ENCODE measurements around the gene A1BG.
"Not testable (repeated sequence)": the region's sequence is repeated elsewhere in the genome, so short reads cannot be mapped to it uniquely, and the experiment has no call there.

Gene A1BG

DNA sequence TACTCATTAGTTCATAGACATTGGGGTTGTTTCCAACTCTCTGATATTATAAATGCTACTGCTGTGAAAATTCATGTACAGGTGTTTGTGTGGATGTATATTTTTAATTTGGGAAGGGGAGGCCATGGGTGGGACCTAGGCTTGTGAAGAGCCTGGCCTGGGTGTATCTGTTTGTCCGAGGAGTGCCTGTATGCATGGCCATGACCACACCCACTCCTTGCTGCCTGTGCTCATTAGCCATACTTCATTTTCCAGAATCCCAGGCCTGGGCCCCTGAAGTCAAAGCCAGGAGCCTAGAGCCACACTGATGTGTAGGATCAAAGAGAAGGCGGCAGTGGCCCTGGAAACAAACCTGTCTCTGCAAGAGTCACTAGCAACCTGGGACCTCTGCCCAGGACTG is 37.7 kb downstream of the A1BG start:
- H3K27ac ChIP-seq (replicated peaks), result no peak overlapping the region
- no peak overlapping the region for H3K4me3 ChIP-seq (replicated peaks; ENCODE audit: insufficient read depth, low read length)
- DNase-seq (ENCODE audit: low read depth in 1 of 2, low spot score in 1 of 2), result no peak
- TF ChIP-seq GABPA (IDR thresholded peaks at IDR 0.05; ENCODE audit: low read depth) (no peak), SPI1 (IDR thresholded peaks at IDR 0.05; ENCODE audit: borderline replicate concordance, low read depth) (no peak), REST (IDR thresholded peaks at IDR 0.05; ENCODE audit: insufficient replicate concordance, low read depth) (no peak), POLR2AphosphoS5 (IDR thresholded peaks at IDR 0.05; ENCODE audit: low read depth) (no peak)
- TF ChIP-seq, protein P1, sequence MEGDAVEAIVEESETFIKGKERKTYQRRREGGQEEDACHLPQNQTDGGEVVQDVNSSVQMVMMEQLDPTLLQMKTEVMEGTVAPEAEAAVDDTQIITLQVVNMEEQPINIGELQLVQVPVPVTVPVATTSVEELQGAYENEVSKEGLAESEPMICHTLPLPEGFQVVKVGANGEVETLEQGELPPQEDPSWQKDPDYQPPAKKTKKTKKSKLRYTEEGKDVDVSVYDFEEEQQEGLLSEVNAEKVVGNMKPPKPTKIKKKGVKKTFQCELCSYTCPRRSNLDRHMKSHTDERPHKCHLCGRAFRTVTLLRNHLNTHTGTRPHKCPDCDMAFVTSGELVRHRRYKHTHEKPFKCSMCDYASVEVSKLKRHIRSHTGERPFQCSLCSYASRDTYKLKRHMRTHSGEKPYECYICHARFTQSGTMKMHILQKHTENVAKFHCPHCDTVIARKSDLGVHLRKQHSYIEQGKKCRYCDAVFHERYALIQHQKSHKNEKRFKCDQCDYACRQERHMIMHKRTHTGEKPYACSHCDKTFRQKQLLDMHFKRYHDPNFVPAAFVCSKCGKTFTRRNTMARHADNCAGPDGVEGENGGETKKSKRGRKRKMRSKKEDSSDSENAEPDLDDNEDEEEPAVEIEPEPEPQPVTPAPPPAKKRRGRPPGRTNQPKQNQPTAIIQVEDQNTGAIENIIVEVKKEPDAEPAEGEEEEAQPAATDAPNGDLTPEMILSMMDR (IDR thresholded peaks at IDR 0.05; ENCODE audit: insufficient read depth, low read length), result no peak
- no peaks in the 10 kb centered on the region for H3K27me3 ChIP-seq (ENCODE audit: insufficient read depth, poor library complexity, severe bottlenecking)

DNA sequence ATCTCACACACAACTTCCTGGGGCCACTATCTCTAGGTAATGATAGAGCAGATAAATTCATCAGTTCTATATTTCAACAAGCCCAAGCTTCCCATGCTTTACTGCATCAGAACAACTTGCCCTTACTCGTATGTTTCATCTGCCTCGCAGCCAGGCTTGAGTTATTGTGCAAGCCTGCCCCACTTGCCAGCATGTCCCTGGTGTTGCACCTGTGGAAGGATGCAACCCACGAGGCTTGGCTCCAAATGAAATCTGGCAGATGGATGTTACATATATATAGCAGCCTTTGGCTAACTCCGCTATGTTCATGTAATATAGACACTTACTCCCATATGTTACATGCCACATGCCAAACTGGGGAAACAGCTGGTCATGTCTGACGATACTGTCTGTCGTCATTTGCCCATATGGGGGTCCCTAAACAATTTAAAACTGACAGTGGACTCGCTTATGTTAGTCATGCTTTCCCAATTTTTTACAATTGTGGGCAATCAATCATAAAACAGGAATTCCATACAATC is 41.9 kb downstream of the A1BG start:
- DNase-seq (ENCODE audit: low read depth in 1 of 2, low spot score in 1 of 2), result no peak
- TF ChIP-seq, protein P1 (IDR thresholded peaks at IDR 0.05; ENCODE audit: insufficient read depth, low read length), result no peak
- H3K27ac ChIP-seq (replicated peaks), result no peak overlapping the region

GRCh38 chr19:58310685-58311084 is 42.6 kb downstream of the A1BG start:
- H3K4me3 ChIP-seq (replicated peaks; ENCODE audit: insufficient read depth, low read length); H3K27me3 ChIP-seq (ENCODE audit: insufficient read depth, poor library complexity, severe bottlenecking); DNase-seq (ENCODE audit: low read depth in 1 of 2, low spot score in 1 of 2); H3K27ac ChIP-seq (replicated peaks): not testable (repeated sequence)

More for the DNA sequence above, 41.9 kb downstream of the A1BG start:
- Histone ChIP-seq H3K27me3 (ENCODE audit: insufficient read depth, poor library complexity, severe bottlenecking) (no peaks in the 10 kb centered on the region), H3K4me3 (replicated peaks; ENCODE audit: insufficient read depth, low read length) (no peak overlapping the region)

GRCh38 chr19:58307736-58308135 is 45.6 kb downstream of the A1BG start:
- DNase-seq (ENCODE audit: low read depth in 1 of 2, low spot score in 1 of 2), result no peak
- TF ChIP-seq REST (IDR thresholded peaks at IDR 0.05; ENCODE audit: insufficient replicate concordance, low read depth) (no peak), GABPA (IDR thresholded peaks at IDR 0.05; ENCODE audit: low read depth) (no peak), SPI1 (IDR thresholded peaks at IDR 0.05; ENCODE audit: borderline replicate concordance, low read depth) (no peak), POLR2AphosphoS5 (IDR thresholded peaks at IDR 0.05; ENCODE audit: low read depth) (no peak)
- TF ChIP-seq, protein P1 (IDR thresholded peaks at IDR 0.05; ENCODE audit: insufficient read depth, low read length), result no peak
- H3K27ac ChIP-seq (replicated peaks), result no peak overlapping the region

More at GRCh38 chr19:58307736-58308135, 45.6 kb downstream of the A1BG start:
- no peaks in the 10 kb centered on the region for H3K27me3 ChIP-seq (ENCODE audit: insufficient read depth, poor library complexity, severe bottlenecking)
- no peak overlapping the region for H3K4me3 ChIP-seq (replicated peaks; ENCODE audit: insufficient read depth, low read length)
